NCI-H2081 treated with DMSO at 0.1 percent for 48 hours (cell line): ENCODE results near the gene SLC52A3.
"Not testable (repeated sequence)": the region's sequence is repeated elsewhere in the genome, so short reads cannot be mapped to it uniquely, and the experiment has no call there.

Source experiments
- DNase-seq: peaks from one replicate; lab custom pipeline; 2025; lab: John Stamatoyannopoulos, UW

Gene SLC52A3

DNA sequence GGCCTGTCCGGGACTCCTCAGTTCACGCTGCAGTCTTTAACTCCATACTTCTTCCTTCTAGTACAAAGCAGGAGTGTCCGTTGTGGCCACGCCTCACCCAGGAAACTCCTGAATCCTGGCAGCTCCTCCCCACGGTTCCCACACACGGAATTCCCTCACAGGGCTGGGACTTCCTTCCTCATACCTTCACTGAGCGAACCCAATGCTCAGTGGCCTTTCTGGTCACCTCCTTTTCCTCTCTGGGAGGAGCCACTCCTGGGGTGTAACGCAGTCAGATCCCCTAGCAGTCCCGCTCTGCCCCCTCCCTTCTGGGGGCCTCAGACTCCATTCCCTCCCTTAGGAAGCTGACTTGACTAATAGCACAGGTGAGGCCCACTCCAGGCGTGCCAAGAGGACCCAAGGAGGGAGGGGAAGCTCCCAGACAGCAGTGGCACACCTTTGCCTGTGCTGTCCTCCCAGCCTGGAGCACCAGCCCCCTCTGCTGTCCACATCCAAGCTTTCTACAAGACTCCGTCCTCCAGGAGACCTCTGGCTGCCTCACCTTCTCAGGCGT, at the start of gene SLC52A3:
TSS of gene SLC52A3 (minus strand) at position 75 of the 553 bp plus-strand sequence. CDS start 2,726 bp downstream, outside the sequence.
- DNase-seq: no peak

DNA sequence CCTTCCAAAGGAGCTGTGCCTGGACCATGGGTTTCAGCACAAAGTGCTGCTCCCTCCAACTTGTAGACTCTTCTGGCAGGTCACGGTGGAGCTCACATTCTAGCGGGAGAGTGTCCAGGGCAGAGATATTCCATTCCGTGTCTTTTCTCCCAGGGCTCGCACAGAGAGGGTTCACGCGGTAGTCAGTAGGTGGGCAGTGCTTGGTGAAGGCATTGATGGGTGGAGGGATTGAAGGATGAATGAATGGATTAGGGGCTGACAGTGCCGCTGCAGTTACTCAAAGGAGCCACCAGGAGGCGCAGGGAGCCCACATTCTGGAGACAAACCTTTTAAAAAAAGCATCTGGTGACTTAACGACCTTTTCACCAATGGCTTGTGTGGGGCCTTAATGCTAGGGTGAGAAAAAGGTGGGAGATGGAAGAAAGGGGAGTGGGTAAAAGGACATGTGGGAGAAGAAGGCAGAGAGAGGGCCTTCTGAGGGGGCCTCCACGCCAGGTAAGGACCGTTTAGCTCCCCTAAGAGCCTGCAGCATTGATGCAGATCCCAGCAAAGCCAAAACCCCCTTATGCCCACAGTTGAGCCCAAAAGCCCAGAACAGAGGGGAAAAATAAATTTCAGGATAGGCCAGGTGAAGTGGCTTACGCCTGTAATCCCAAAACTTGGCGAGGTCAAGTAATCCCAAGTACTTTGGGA, 47.8 kb upstream of the SLC52A3 start:
- DNase-seq: no peak

DNA sequence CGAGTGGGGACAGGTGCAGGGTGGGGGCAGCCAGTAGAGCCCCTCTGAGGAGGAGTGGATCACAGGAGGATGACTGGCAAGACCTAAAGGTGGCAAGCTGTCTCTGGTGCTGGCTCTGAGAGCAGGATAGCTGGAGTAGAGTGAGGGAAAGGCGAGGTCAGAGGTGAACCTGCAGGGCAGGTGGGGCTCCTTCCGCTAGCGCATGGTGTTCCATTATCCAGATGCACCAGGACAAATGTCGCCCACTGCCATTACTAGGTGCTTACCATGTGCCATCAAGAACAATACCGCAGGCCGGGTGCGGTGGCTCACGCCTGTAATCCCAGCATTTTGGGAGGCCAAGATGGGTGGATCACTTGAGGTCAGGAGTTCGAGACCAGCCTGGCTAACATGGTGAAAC, 46.9 kb upstream of the SLC52A3 start:
- no peak for DNase-seq

DNA sequence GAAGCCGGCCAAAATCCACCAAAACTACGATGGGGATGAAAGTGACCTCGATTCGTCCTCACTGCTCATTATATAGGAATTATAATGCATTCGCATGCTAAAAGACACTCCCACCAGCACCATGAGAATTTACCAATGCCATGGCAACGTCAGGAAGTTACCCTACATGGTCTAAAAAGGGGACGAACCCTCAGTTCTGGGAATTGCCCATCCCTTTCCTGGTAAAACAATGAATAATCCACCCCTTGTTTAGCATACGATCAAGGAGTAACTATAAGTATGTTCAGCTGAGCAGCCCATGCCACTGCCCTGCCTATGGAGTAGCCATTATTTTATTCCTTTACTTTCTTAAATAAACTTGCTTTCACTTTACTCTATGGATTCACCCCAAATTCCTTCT, 45.1 kb upstream of the SLC52A3 start:
- DNase-seq: no peak

DNA sequence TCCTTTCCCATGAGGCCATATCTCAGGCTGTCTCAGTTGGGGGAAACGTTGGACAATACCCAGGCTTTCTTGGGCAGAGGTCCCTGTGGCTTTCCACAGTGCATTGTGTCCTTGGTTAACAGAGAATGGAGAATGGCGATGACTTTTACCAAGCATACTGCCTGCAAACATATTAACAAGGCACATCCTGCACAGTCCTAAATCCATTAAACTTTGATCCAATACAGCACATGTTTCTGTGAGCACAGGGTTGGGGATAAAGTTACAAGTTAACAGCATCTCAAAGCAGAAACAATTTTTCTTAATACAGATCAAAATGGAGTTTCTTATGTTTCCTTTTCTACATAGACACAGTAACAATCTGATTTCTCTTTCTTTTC, 44.1 kb upstream of the SLC52A3 start:
- not testable (repeated sequence) for DNase-seq

DNA sequence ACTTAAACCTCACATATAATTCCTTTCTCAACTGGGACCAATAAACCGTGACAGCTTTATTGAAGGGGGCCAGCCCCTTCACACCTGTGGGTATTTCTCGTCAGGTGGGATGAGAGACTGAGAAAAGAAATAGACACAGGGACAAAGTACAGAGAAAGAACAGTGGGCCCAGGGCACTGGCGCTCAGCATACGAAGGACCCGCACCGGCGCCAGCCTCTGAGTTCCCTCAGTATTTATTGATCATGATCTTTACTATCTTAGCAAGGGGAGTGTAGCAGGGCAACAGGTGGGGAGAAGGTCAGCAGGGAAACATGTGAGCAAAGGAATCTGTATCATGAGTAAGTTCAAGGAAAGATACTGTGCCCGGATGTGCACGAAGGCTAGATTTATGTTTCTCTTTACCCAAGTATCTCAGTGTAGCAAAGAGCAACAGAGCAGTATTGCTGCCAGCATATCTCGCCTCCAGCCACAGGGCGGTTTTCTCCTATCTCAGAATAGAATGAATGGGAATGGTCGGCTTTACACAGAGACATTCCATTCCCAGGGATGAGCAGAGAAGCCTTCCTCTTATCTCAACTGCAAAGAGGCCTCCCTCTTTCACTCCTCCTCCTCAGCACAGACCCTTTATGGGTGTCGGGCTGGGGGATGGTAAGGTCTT, 43.6 kb upstream of the SLC52A3 start:
- not testable (repeated sequence) for DNase-seq

DNA sequence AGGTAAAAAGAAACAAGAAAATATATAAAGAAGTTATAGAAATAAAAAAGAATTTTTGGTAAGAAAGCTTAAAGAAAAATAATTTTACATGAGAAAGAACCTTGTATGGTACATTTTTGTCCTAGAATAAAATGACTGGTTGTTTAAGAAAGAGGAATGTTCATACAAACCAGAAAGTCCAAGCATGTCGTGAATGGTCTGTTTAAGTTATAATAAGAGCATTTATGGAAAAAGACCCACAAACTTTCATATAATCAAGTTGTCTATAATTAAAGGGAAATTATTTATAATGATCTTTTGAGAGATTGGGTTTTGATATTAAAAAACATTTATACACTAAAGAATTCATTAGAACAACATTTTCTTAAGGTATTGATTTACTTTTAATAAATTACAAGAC, 37.4 kb upstream of the SLC52A3 start:
- no peak for DNase-seq

DNA sequence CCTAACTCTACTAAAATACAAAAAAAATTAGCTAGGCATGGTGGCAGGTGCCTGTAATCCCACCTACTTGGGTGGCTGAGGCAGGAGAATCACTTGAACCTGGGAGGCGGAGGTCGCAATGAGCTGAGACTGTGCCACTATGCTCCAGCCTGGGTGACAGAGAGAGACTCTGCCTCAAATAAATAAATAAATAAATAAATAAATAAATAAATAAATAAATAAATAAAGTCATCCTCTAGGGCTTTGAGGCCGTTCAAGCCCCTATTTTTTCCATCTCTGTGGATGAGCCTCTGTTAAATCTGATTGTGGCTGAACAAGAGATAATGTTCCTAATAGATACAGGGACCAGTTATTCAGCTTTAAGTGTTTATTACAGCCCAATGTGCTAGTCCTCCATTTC, 33.4 kb upstream of the SLC52A3 start:
- DNase-seq: no peak

DNA sequence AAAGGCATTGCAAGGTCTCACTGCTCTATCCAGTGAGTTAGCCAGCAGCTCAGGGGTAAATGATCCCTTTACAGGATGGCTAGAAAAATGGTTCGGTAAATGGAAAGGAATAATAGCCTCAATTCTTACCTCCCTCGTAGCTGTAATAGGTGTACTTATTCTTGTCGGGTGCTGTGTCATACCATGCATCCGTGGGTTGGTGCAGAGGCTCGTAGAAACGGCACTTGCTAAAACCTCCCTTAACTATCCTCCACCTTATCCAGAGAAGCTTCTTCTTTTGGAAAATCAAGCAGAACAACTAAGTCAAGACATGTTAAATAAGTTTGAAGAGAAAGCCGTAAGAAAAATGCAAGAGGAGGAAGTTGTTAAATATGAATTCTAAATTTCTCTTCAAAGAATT, 31.7 kb upstream of the SLC52A3 start:
- not testable (repeated sequence) for DNase-seq

DNA sequence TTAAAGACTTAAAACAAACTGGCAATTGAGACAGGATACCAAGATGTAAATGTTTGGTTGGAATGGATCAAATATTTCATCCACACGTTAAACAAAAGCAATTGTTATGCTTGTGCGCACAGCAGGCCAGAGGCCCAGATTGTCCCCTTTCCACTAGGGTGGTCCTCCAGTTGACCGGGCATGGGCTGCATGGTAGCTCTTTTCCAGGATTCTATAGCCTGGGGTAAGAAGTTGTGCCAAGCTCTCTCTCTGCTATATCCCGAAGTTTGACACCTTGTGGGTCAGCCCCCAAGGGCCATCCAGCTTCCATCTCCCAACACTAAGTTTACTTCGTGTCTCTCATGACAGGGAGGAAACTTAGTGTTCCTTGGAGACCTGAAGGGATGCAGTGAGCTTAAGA, 30.4 kb upstream of the SLC52A3 start:
- not testable (repeated sequence) for DNase-seq

DNA sequence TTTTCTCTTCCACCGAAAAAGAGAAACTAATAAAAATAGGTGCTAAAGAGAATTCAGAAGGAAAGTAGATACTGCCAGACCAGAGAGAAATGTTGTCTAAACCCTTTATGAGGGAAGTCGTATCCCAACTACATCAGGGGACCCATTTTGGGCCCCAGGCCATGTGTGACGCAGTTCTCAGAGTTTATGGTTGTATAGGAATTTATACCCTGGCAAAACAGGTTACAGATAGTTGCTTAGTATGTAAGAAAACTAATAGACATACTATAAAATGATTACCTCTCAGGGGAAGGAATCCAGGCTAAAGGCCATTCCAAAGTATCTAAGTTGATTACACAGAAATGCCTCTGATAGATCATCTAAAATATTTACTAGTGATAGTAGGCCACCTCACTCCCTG, 28.6 kb upstream of the SLC52A3 start:
- no peak for DNase-seq

DNA sequence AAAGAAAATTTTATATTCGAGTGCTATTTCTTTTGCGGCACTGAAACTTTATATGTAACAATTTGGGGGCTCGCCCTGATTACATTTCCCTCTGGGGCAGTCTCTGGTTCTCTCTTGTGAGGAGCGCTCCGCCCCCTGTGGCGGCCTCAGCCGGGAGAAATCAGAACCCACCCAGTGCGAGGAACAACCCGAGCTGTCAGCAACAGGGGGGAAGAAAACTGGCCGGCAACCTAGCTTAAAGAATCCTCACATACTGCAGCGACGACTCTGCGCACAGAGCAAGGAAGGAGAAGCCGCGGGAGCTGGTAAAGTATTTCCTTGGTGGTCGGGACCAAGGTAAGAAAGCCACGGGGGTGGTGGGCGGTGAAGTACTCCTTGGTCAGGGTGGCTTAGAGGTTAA, 23.9 kb upstream of the SLC52A3 start:
- no peak for DNase-seq

DNA sequence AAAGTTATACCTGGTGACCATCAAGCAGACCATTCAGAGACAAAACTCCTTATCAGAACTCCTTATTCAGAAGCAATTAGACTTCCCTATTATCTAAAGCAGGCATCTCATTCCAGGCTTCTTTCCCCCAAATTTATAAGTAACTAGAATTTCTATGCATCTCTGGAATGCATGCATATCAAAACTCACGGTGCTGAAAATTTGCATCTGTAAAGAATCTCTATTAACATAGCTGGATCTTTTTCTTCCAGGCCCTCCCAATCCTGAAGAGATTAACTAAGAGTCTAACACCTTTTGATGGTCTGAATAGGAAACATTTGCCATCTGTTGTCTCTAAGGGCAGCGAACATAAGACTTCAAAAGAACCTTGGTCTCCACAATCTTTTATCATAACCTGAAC, 22.8 kb upstream of the SLC52A3 start:
- DNase-seq: no peak

DNA sequence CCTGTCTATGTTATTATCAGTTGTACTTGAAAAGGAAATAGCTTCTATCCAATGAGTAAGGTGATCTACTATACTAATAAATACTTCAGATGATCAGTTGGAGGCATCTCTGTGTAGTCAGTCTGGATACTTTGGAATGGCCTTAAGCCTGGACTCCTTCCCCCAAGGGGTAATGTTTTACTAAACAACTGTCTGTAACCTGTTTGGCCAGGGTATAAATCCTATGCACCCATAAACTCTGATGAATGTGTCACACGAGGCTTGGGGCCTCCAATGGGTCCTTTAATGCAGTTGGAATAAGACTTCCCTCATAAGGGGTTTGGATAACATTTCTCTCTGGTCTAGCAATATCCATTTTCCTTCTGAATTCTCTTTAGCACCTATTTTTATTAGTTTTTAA, 19.5 kb upstream of the SLC52A3 start:
- DNase-seq: no peak

DNA sequence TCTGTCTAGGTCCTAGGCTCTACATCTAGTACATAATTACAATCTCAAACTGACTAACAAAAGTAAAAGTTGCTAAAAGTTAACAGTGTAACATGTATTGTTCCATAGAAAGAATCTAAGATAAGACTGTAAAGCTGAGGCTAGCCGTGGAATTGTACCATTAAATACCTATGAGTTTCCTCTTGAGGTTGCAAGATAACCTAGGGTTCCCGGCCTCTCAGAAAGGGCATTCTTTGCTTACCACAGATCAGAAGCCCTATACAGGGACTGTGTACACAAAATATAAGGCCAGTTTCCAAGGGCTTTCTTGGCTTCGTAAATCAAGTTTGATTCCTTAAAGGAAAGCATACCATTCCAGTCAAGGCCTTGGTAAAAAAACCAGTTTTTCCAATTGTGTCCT, 11.5 kb upstream of the SLC52A3 start:
- no peak for DNase-seq

DNA sequence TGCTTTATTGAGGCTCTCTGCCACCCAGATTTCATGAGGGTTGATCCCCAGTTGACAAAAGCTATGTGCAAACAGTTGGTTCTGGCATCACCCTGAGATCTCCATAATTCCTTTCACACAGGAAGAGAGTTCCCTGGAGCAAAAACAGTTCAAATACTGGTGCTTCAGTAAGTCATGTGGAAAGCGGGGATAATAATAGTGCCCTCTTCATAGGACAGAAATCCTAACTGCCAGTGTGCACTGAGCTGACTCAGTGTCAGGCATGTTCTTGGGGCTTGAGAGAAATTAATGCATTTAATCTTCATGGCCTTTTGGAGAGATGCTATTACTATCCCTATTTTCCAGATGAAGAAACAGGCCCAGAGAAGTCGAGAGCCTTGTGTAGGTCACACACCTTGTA, 7.9 kb upstream of the SLC52A3 start:
- DNase-seq: no peak

DNA sequence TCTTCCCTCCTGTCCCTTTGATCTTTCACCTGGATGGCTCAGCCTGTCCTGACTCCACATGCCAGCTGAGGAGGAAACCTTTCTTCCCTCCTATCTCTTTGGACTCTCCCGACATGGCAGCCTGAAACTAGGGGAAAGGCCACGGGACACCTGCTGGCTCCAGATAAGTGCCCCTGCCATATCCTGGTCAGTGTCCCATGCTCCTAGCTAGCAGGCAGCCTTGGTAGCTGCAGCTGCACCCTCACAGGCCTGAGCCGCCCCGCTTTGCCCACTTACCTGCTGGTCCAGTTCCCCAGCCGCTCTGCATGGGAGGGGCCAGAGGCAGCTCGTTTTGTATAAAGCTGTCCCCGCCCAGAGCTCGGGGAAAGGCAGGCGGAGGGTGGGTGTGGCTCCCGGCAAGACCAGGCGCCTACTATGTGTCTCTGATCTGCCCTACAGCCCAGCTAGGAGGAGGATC, 7.4 kb upstream of the SLC52A3 start:
- no peak for DNase-seq

DNA sequence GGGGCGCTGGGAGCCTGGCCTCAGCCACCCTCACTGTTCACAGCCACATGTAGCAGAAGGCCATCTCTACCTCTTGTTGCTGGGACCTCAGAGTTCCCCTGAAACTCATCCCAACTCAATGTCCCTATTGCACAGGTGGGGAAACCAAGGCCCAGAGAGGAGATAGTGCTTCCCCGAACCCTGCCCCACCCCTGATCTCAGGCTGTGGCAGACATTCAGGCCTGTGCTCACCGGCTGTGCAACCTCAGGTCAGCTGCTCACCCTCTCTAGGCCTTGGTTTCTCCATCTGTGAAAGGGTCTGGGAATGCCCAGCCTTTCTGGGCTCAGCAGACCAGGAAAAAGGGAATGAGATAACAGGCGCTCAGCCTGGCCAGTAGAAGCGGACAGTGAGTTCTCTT, 6.4 kb upstream of the SLC52A3 start:
- no peak for DNase-seq

DNA sequence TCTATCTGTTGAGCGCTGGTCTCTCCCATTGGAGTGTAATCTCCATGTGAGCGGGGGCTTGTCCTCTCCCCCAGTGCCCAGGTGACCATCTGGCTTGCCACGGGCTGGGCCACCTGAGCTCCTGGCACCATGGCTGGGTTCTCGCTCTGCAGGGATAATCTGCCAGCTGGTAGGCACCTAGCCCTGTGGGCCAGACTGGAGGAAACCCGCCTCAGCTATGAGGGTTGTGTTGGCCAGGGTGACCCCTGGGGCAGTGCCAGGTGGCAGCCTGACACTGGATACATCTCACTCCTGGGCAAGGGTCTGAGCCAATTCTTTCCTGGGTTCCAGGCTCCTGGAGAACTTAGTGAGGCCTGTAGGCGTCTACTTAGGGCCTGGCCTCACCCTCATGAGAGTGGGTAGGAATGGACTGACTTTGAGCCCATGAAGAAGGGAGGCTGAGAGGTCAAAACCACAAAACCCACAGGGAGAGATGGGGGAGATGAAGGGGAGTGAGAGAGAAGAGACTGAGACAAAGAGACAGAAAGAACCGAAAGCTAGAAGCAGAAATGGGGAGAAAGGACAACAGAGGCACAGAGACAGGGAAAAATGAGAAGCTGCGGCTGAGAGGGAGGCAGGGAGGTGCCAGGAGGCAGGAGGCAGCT, 5.8 kb upstream of the SLC52A3 start:
- DNase-seq: no peak

DNA sequence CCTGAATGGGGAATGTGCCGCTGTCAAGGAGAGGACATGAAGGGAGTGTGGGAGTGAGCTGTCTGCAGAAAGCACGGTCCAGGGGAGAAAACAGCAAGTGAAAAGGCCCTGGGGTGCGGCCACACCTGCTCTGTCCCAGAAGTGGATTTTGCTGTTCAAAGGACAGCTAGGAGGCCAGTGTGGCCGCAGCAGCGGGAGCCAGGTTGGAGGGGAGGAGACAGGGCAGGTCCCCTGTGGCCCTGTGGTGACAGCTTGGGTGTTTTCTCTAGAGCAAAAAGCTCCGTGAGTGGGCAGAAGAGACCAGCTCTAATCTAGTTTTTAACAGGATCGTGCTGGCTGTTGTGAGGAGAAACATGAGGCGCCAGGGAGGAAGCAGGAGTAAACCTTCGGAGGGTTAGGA, 4.5 kb upstream of the SLC52A3 start:
- no peak for DNase-seq

DNA sequence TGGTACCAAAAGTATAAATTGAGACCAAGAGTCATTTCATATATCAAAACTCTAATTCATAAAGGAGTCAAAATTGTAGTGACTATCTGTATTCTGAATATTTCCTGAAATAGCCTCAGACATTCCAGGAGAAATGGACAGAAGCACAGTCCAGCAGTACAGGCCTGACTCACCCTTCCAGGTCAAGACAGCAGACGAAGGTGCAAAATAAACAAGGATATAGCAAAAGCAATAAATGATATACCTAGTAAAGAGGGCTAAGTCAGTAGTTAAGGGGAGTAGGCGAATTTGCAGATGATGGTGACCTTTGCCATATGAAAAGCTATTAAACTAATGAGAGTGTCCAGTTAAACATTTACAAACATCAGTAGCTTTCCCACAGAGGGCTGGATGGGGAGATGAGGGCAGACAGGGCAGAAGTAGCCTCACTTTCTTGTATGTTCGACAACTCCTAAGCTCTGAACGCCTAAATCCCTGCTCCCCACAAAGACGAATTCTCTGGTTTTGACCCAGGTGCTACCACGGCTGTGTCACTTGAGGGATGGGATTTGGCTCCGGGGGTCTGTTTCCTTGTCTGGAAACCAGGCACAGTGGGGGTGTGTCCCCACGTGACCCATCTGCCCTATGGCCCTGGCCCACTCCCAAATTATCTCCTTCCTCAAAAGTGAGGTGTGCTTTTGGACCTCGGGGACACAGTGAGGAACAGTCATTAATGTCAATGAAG, 3.6 kb upstream of the SLC52A3 start:
- no peak for DNase-seq

DNA sequence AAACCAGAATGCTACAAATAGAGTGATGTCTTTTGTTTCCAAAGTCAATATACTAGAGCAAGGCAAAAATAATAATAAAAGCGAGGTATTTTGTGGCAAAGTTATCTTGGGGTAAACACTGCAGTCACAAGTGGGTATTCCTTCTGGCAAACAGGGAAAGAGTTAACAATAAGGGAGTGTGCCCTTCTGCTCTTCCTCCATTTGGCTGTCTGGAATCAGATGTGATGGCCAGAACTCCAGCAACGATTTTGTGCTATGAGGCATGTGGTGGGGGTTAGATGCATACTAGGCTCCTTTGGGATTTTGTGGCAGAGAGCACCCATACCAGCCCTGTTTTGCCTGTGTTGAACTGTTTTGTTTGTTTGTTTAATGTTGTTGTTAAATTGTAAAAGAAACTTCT, 2.4 kb upstream of the SLC52A3 start:
- no peak for DNase-seq
